ENCODE results near the gene KLHL25. TPM values are rescaled to one million over a fixed set of nuclear protein-coding genes. Genes with fewer than 3 reads are reported as not detected.

KLHL25 gene
- total and polyA plus RNA-seq, 4 donors, result 2.3 to 34.2 (median 11.4) TPM

DNA sequence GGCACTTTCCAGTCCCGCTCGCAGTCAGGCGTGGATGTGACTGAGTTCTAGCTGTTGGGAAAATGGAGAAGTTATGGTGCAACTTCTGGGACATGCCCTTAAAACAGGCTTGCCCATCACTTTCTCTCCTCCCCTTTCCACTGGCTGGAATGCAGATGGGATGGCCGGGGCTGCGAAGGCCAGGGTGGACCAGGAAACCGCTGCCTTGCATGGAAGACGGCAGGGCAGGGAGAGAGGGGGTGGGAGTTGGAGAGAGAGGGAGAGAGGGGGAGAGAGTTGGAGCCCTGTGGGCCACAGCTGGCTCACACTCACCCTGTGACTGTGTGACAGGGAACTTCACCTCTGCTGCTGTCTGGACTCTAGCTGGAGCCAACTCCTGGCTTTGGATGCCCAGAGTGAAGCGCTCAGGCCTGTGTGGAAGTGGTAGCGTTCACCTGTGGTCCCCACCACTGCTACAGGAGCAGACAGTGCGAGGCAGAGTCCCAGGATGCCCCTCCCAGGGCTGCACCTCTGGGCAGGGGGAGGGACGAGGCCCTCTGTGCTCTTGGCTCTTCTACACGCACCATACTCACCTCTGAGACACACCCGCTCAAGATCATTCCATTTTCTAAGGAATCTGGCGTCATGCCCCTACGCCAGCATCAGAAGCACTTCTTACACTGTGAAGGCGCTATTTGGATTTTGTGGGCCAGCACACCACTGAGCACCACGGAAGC lies 36.6 kb downstream of the KLHL25 start:
- no peak overlapping the region for H3K4me3 ChIP-seq (ENCODE audit: low read depth in 1 of 3, low read length in 3 of 3)
- DNase-seq (ENCODE audit: low spot score), result no peak
- H3K4me1 ChIP-seq (ENCODE audit: control insufficient read depth in 4 of 4, insufficient read depth in 4 of 4, low read length in 3 of 4), result peaks cover 3 to 23% (median 12%) of the 10 kb centered on the region in 4 donors
- no peaks in the 10 kb centered on the region for H3K27me3 ChIP-seq (ENCODE audit: control insufficient read depth in 4 of 4, insufficient read depth in 4 of 4, low read length in 3 of 4)
- WGBS, result 96% methylated on average over 17 of the region's 17 CpGs
- no peak overlapping the region for H3K9ac ChIP-seq (ENCODE audit: low read depth in 1 of 2, low read length in 2 of 2)
- no peaks in the 10 kb centered on the region for H3K9me3 ChIP-seq (ENCODE audit: control insufficient read depth in 4 of 4, low read length in 3 of 4)
- TF ChIP-seq YY1 (IDR thresholded peaks at IDR 0.05) (no peak), SP1 (IDR thresholded peaks at IDR 0.05) (no peak), RXRA (IDR thresholded peaks at IDR 0.05) (no peak), JUND (IDR thresholded peaks at IDR 0.05) (no peak), CTCF (IDR thresholded peaks at IDR 0.05; ENCODE audit: low read depth, low read length, missing input control) (no peak), RAD21 (IDR thresholded peaks at IDR 0.05) (no peak), HNF4A (conservative IDR thresholded peaks at IDR 0.05) (no peak), TAF1 (conservative IDR thresholded peaks at IDR 0.05) (no peak), FOXA1 (IDR thresholded peaks at IDR 0.05) (no peak), NR2F2 (IDR thresholded peaks at IDR 0.05) (no peak), FOXA2 (IDR thresholded peaks at IDR 0.05) (no peak)
- TF ChIP-seq, protein P1, sequence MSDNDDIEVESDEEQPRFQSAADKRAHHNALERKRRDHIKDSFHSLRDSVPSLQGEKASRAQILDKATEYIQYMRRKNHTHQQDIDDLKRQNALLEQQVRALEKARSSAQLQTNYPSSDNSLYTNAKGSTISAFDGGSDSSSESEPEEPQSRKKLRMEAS (IDR thresholded peaks at IDR 0.05), result no peak
- TF ChIP-seq, protein P2, sequence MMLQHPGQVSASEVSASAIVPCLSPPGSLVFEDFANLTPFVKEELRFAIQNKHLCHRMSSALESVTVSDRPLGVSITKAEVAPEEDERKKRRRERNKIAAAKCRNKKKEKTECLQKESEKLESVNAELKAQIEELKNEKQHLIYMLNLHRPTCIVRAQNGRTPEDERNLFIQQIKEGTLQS (IDR thresholded peaks at IDR 0.05), result no peak
- TF ChIP-seq, protein P3, sequence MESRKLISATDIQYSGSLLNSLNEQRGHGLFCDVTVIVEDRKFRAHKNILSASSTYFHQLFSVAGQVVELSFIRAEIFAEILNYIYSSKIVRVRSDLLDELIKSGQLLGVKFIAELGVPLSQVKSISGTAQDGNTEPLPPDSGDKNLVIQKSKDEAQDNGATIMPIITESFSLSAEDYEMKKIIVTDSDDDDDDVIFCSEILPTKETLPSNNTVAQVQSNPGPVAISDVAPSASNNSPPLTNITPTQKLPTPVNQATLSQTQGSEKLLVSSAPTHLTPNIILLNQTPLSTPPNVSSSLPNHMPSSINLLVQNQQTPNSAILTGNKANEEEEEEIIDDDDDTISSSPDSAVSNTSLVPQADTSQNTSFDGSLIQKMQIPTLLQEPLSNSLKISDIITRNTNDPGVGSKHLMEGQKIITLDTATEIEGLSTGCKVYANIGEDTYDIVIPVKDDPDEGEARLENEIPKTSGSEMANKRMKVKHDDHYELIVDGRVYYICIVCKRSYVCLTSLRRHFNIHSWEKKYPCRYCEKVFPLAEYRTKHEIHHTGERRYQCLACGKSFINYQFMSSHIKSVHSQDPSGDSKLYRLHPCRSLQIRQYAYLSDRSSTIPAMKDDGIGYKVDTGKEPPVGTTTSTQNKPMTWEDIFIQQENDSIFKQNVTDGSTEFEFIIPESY (IDR thresholded peaks at IDR 0.05), result no peak
- no peak overlapping the region for H3K27ac ChIP-seq (ENCODE audit: low read depth in 1 of 2, low read length in 2 of 2)
- H3K36me3 ChIP-seq (ENCODE audit: control insufficient read depth in 4 of 4, insufficient read depth in 3 of 4, low read depth in 1 of 4, low read length in 3 of 4), result peaks cover 0 to 4% (median 1%) of the 10 kb centered on the region in 4 donors

GRCh38 chr15:85757073-85757938 lies 37.4 kb downstream of the KLHL25 start:
- Histone ChIP-seq H3K9ac (ENCODE audit: low read depth in 1 of 2, low read length in 2 of 2) (no peak overlapping the region), H3K4me1 (ENCODE audit: control insufficient read depth in 4 of 4, insufficient read depth in 4 of 4, low read length in 3 of 4) (peaks cover 9 to 17% (median 16%) of the 10 kb centered on the region in 4 donors), H3K4me3 (ENCODE audit: low read depth in 1 of 3, low read length in 3 of 3) (no peak overlapping the region), H3K27me3 (ENCODE audit: control insufficient read depth in 4 of 4, insufficient read depth in 4 of 4, low read length in 3 of 4) (no peaks in the 10 kb centered on the region), H3K36me3 (ENCODE audit: control insufficient read depth in 4 of 4, insufficient read depth in 3 of 4, low read depth in 1 of 4, low read length in 3 of 4) (peaks cover 0 to 4% (median 1%) of the 10 kb centered on the region in 4 donors), H3K9me3 (ENCODE audit: control insufficient read depth in 4 of 4, low read length in 3 of 4) (no peaks in the 10 kb centered on the region), H3K27ac (ENCODE audit: low read depth in 1 of 2, low read length in 2 of 2) (no peak overlapping the region)
- TF ChIP-seq REST (IDR thresholded peaks at IDR 0.05), result no peak
- peak; percentile 28 to 33 for TF ChIP-seq HNF4A (conservative IDR thresholded peaks at IDR 0.05)
- no peak for TF ChIP-seq TAF1 (conservative IDR thresholded peaks at IDR 0.05)
- TF ChIP-seq, protein P3 (IDR thresholded peaks at IDR 0.05), result no peak
- DNase-seq (ENCODE audit: low spot score), result no peak
- 94% methylated on average over 13 of the region's 13 CpGs for WGBS
